A673 (cell line): ENCODE data around the gene HS6ST2. TPM values are rescaled to one million over a fixed set of nuclear protein-coding genes. Genes with fewer than 3 reads are reported as not detected.

ENCODE experiments used
- BruUV-seq: library from RNA; stranded (reverse); fragments of 400-500 nt; replicated peaks from 2 replicates; lab custom pipeline; 2021; lab: Mats Ljungman, UMichigan
- CTCF ChIA-PET: fragments of 300-600 bp; sonication (Branson Sonifier 250); formaldehyde crosslinking; loops from one replicate; lab custom pipeline; 2022; ENCODE audit warnings: antibody characterized with exemption; lab: Charles Lee
- POLR2A ChIA-PET: fragments of 300-600 bp; sonication (Branson Sonifier 250); formaldehyde crosslinking; loops from one replicate; lab custom pipeline; 2022; ENCODE audit warnings: antibody characterized with exemption; ENCODE audit not compliant: low non-redundant PET; lab: Charles Lee
- DNase-seq: peaks from one replicate; pipeline ENCODE4 v3.0.0-alpha.2; 2015; ENCODE audit warnings: low spot score
- H3K27ac ChIP-seq: fragments of 200-600 bp; sonication (generic); 2 replicates; pipeline ENCODE4 v1.5.1; 2016; ENCODE audit warnings: mixed run types, low read depth, mild to moderate bottlenecking, mixed read lengths, antibody characterized with exemption, low read length; ENCODE audit not compliant: poor library complexity, severe bottlenecking
- H3K27me3 ChIP-seq: fragments of 200-600 bp; sonication (generic); replicated peaks from 2 replicates; pipeline ENCODE4 v1.6.1; 2017; ENCODE audit warnings: mixed run types, low read depth, mild to moderate bottlenecking, mixed read lengths, antibody characterized with exemption, low read length; ENCODE audit not compliant: insufficient read depth, poor library complexity
- H3K36me3 ChIP-seq: fragments of 200-600 bp; sonication (generic); 2 replicates; pipeline ENCODE4 v1.6.1; 2016; ENCODE audit warnings: mixed run types, mild to moderate bottlenecking, mixed read lengths, antibody characterized with exemption, low read length; ENCODE audit not compliant: insufficient read depth, poor library complexity, severe bottlenecking
- H3K4me1 ChIP-seq: fragments of 200-600 bp; sonication (generic); 2 replicates; pipeline ENCODE4 v1.6.1; 2017; ENCODE audit warnings: mixed run types, mild to moderate bottlenecking, mixed read lengths, antibody characterized with exemption, low read length; ENCODE audit not compliant: insufficient read depth, poor library complexity, severe bottlenecking
- H3K4me3 ChIP-seq: fragments of 200-600 bp; sonication (generic); 2 replicates; pipeline ENCODE4 v1.5.1; 2016; ENCODE audit warnings: low read depth, mixed run types, mild to moderate bottlenecking, mixed read lengths, low read length; ENCODE audit not compliant: poor library complexity, severe bottlenecking
- H3K9me3 ChIP-seq: fragments of 200-600 bp; sonication (generic); 2 replicates; pipeline ENCODE4 v1.6.1; 2016; ENCODE audit warnings: mixed run types, low read depth, mild to moderate bottlenecking, mixed read lengths, antibody characterized with exemption, low read length; ENCODE audit not compliant: poor library complexity, severe bottlenecking
- CTCF ChIP-seq: fragments of 300-800, 200-600 bp; sonication (generic); conservative IDR thresholded peaks from 2 replicates; pipeline ENCODE4 v1.5.1; 2017; ENCODE audit warnings: low read depth, mild to moderate bottlenecking, antibody characterized with exemption, low read length, moderate library complexity, mixed read lengths
- EZH2 ChIP-seq: fragments of 200-600 bp; sonication (generic); IDR thresholded peaks from 2 replicates; pipeline ENCODE4 v1.6.1; 2017; ENCODE audit warnings: borderline replicate concordance, low read depth, mild to moderate bottlenecking, mixed read lengths, antibody characterized with exemption, low read length; ENCODE audit not compliant: poor library complexity, severe bottlenecking
- intact Hi-C: fragments of 100-400 bp; cut with micrococcal nuclease; formaldehyde crosslinking; loops from one replicate; pipeline ENCODE4 v1.10.0; 2022; ENCODE audit not compliant: unreplicated experiment
- total RNA-seq: library from RNA; stranded (reverse); gene quantifications from 2 replicates; pipeline ENCODE4 v1.2.3, GENCODE V29; 2021

The HS6ST2 gene
- total RNA-seq, 1 experiment from 2014 or later, result 6.9 TPM

DNA sequence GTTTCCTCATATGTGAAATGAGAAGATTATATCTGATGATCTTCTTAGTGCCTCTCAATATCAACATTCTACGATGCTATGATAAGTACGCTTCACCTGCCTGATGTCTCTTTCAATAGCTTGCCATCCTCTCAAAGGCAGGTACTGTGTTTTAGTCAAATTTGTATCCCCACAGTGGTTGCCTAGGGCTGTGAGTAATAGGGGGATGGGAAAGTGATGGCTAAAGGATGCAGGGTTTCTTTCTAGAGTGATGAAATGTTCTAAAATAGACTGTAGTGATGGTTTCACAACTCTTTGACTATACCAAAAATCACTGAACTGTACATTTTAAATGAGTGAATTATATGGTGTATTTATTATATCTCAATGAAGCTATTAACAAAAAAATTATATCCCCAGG is 142.8 kb downstream of the HS6ST2 start:
- Histone ChIP-seq H3K4me1 (no peaks in the 10 kb centered on the region), H3K36me3 (no peaks in the 10 kb centered on the region), H3K27me3 (no peaks in the 10 kb centered on the region), H3K4me3 (no peak overlapping the region), H3K9me3 (no peaks in the 10 kb centered on the region), H3K27ac (no peak overlapping the region)
- TF ChIP-seq EZH2 (no peak), CTCF (no peak)
- intact Hi-C loops, result no loop called here
- BruUV-seq, result no TSS peak
- CTCF ChIA-PET, result no interaction called here
- POLR2A ChIA-PET, result no interaction called here
- DNase-seq, result no peak

DNA sequence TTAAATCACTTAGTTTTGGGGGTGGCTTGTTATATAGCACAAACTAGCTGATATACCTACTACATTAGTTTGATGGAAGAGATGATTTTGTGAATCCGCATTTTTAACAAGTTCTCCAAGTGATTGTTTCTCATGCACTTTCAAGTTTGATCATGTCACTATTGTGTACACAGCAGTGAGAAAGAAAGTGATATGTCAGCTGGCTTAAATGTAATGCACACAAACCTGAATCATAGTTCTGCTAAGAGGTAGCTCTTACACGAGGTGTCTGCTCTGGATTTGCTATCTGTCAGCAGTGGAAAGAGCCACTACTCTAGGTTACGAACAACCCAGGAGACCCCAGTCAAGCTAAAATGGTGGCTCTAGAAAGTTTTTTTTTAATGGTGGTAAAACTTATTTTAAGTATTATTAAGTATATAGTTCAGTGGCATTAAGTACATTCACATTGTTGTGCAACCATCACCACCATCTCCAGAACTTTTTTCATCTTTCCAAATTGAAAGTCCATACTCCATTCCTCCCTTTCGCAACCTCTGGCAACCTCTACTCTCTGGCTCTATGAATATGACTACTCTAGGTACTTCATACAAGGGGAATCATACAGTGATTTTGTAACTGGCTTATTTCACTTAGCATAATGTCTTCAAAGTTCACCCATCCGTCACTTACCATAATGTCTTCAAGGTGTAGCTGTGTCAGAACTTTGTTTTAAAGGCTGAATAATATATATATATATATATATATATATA is 147.3 kb downstream of the HS6ST2 start:
- ChIA-PET CTCF (interaction anchor here (0.6 kb wide), 1 partner anchor 519 kb away, joined by 3 read pairs; no protein-coding TSS in a partner anchor), POLR2A (interaction anchor here (0.6 kb wide), 1 partner anchor 9 kb away, joined by 4 read pairs; no protein-coding TSS in a partner anchor)
- no peak overlapping the region for H3K27ac ChIP-seq
- DNase-seq, result no peak
- no TSS peak for BruUV-seq
- H3K36me3 ChIP-seq, result no peaks in the 10 kb centered on the region
- TF ChIP-seq CTCF, result no peak
- no peak for TF ChIP-seq EZH2
- no peaks in the 10 kb centered on the region for H3K4me1 ChIP-seq
- H3K4me3 ChIP-seq, result no peak overlapping the region
- no peaks in the 10 kb centered on the region for H3K27me3 ChIP-seq
- no peaks in the 10 kb centered on the region for H3K9me3 ChIP-seq
- intact Hi-C loops, result no loop called here

DNA sequence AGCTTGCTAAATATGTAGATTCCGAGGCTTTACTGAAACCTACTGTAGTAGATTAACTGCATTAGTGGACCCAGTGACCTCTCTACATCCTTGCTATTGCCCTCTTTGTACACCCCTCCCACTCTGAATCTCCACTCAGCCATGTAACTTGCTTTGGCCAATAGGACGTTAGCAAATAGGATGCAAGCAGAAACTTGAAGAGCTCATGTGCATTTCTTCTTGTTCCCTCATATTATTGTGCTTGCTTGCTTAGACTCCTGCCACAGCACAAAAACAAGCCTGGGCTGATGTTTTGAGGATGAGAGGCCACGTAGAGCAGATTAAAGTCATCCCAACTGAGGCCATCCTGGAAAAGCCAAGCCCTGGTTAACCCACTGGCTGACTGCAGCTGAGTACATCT is 147.9 kb downstream of the HS6ST2 start:
- Histone ChIP-seq H3K27me3 (no peaks in the 10 kb centered on the region), H3K36me3 (no peaks in the 10 kb centered on the region), H3K9me3 (no peaks in the 10 kb centered on the region), H3K4me3 (no peak overlapping the region), H3K27ac (no peak overlapping the region), H3K4me1 (no peaks in the 10 kb centered on the region)
- intact Hi-C loops, result no loop called here
- ChIA-PET CTCF (no interaction called here), POLR2A (no interaction called here)
- no peak for DNase-seq
- no TSS peak for BruUV-seq
- TF ChIP-seq EZH2 (no peak), CTCF (no peak)
